ENCODE results near the gene SVIL.
"Not testable (repeated sequence)": the region's sequence is repeated elsewhere in the genome, so short reads cannot be mapped to it uniquely, and the experiment has no call there.

The SVIL gene

DNA sequence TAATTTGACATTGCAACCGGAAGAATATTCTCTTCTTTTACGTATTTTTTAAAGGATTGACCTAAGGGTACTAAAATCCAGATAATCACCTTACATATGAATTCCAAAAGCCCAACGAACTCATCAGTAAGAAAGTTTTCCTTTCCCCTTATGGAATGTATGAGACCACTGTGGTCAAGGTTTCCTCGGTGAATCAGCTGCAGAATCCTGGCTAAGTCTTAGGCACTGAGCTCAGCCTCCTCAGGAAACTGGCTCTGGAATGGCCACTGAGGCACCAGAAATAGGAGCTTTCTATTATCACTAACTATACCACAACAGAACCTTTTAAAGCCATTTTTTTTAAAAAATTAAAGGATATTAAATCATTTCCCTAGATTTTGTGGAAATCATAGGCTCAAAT lies 21.0 kb downstream of the SVIL start:
- TF ChIP-seq, protein P1, sequence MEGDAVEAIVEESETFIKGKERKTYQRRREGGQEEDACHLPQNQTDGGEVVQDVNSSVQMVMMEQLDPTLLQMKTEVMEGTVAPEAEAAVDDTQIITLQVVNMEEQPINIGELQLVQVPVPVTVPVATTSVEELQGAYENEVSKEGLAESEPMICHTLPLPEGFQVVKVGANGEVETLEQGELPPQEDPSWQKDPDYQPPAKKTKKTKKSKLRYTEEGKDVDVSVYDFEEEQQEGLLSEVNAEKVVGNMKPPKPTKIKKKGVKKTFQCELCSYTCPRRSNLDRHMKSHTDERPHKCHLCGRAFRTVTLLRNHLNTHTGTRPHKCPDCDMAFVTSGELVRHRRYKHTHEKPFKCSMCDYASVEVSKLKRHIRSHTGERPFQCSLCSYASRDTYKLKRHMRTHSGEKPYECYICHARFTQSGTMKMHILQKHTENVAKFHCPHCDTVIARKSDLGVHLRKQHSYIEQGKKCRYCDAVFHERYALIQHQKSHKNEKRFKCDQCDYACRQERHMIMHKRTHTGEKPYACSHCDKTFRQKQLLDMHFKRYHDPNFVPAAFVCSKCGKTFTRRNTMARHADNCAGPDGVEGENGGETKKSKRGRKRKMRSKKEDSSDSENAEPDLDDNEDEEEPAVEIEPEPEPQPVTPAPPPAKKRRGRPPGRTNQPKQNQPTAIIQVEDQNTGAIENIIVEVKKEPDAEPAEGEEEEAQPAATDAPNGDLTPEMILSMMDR (IDR thresholded peaks at IDR 0.05; ENCODE audit: unreplicated experiment in 3 of 3) = no peak
- Mint-ChIP-seq H3K4me3 (no peak overlapping the region), H3K27ac (no peak overlapping the region), H3K9me3 (no peaks in the 10 kb centered on the region), H3K27me3 (ENCODE audit: low read depth) (no peaks in the 10 kb centered on the region), H3K4me1 (peaks cover 79% of the 10 kb centered on the region), H3K36me3 (ENCODE audit: low read depth) (peaks cover 30% of the 10 kb centered on the region)

DNA sequence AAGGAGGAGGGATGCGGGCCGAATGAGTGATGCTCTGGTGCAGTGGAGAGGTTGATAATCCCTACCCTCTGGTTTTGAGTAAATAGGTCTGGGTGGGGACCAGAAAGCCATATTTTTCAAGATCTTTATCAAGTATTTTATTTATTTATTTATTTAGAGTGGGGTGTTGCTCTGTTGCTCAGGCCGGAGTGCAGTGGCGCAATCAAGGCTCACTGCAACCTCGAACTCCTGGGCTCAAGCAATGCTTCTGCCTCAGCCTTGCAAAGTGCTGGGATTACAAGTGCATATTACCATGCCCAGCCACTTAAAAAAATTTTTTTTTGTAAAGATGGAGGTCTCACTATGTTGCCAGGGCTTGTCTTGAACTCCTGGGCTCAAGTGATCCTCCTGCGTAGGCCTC lies 21.6 kb downstream of the SVIL start:
- H3K4me3 Mint-ChIP-seq = no peak overlapping the region
- H3K27ac Mint-ChIP-seq = no peak overlapping the region
- H3K36me3 Mint-ChIP-seq (ENCODE audit: low read depth) = peaks cover 30% of the 10 kb centered on the region
- no peaks in the 10 kb centered on the region for H3K9me3 Mint-ChIP-seq
- H3K27me3 Mint-ChIP-seq (ENCODE audit: low read depth) = no peaks in the 10 kb centered on the region
- TF ChIP-seq, protein P1 (IDR thresholded peaks at IDR 0.05; ENCODE audit: unreplicated experiment in 3 of 3) = no peak
- peaks cover 73% of the 10 kb centered on the region for H3K4me1 Mint-ChIP-seq

DNA sequence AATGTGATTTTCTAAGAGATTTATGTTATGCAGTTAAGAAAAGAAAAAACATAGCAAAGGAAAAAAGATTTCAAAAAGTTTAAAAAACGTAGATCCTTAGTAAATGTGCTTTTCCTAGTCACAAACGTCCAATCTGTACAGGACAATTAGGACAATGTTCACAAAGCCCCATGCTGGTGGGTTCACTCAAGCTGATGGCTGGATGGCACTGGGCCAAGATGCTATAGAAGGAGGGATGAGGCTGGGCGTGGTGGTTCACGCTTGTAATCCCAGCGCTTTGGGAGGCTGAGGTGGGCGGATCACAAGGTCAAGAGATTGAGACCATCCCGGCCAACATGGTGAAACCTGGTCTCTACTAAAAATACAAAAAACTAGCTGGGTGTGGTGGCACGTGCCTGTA lies 22.1 kb downstream of the SVIL start:
- Mint-ChIP-seq H3K9me3 (no peaks in the 10 kb centered on the region), H3K27me3 (ENCODE audit: low read depth) (no peaks in the 10 kb centered on the region), H3K27ac (peak overlapping the region; percentile 7 to 87 (median 28)), H3K4me3 (no peak overlapping the region), H3K36me3 (ENCODE audit: low read depth) (peaks cover 30% of the 10 kb centered on the region), H3K4me1 (peaks cover 71% of the 10 kb centered on the region)
- TF ChIP-seq, protein P1 (IDR thresholded peaks at IDR 0.05; ENCODE audit: unreplicated experiment in 3 of 3) = no peak

DNA sequence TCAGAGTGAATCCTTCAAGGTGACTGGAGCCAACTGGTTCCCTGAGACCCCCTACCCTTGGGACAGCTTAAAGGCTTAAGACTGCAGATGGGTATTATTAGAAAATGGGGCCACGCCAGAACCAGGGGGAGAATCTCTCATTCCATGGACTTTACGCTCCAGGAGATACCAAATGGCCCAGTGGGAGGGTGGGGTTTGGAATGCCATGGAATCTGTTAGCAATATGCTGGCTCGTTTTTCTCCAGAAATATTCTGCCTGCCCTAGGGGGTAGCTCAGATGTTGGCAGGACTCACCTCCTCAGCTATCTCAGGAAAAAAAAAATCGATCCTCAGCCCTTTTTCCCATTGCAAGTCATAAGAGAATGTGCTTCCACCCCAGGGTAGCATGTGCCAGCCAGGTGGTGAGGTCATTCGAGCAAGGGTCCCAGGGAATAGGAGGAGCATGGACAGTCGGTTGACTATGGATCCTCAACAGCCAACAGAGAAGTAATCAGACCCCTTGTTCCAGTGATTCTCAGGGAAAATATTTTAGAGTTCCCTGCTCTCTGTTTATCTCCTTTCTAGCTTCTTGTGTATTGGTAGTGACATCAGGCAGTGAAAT lies 22.9 kb downstream of the SVIL start:
- Mint-ChIP-seq H3K27ac (peak overlapping the region; percentile 7 to 87 (median 27)), H3K27me3 (ENCODE audit: low read depth) (no peaks in the 10 kb centered on the region), H3K4me3 (peak overlapping the region in 1 of 3 experiments; percentile 27), H3K4me1 (peaks cover 72% of the 10 kb centered on the region), H3K9me3 (no peaks in the 10 kb centered on the region), H3K36me3 (ENCODE audit: low read depth) (peaks cover 28% of the 10 kb centered on the region)
- TF ChIP-seq, protein P1 (IDR thresholded peaks at IDR 0.05; ENCODE audit: unreplicated experiment in 3 of 3) = no peak

- Mint-ChIP-seq H3K9me3 (no peaks in the 10 kb centered on the region), H3K36me3 (ENCODE audit: low read depth) (peaks cover 26% of the 10 kb centered on the region), H3K4me1 (peaks cover 67% of the 10 kb centered on the region), H3K27ac (peak overlapping the region in 2 of 3 experiments; percentile 7 to 12), H3K27me3 (ENCODE audit: low read depth) (no peaks in the 10 kb centered on the region), H3K4me3 (peak overlapping the region in 1 of 3 experiments; percentile 11)
- TF ChIP-seq, protein P1 (IDR thresholded peaks at IDR 0.05; ENCODE audit: unreplicated experiment in 3 of 3) = no peak
These were observed 23.7 kb downstream of the SVIL start for GRCh38 chr10:29610876-29611647.

GRCh38 chr10:29610331-29610730 lies 24.4 kb downstream of the SVIL start:
- H3K4me1 Mint-ChIP-seq = peaks cover 61% of the 10 kb centered on the region
- peaks cover 26% of the 10 kb centered on the region for H3K36me3 Mint-ChIP-seq (ENCODE audit: low read depth)
- not testable (repeated sequence) for H3K9me3 Mint-ChIP-seq; H3K27me3 Mint-ChIP-seq (ENCODE audit: low read depth); H3K4me3 Mint-ChIP-seq
- peak overlapping the region in 1 of 3 experiments; percentile 15 for H3K27ac Mint-ChIP-seq
